Esophagus squamous epithelium (tissue), 4 donors: ENCODE data around the gene CCDC106.

Source experiments
- CTCF ChIP-seq, 6 experiments: fragments of 450-650 bp in 4 of 6; fragments of 200-600 bp in 2 of 6; sonication (generic) in 2 of 6; IDR thresholded peaks; one replicate each; pipeline ENCODE4 v1.5.1; 2016 to 2019; ENCODE audit warnings: antibody characterized with exemption in 6 of 6, mild to moderate bottlenecking in 4 of 6, moderate library complexity in 4 of 6
- POLR2A ChIP-seq, 4 donors: fragments of 450-650 bp; IDR thresholded peaks; one replicate each; pipeline ENCODE4 v1.6.1; 2017; ENCODE audit warnings: antibody characterized with exemption in 4 of 4, mild to moderate bottlenecking in 4 of 4, moderate library complexity in 3 of 4

- TF ChIP-seq CTCF (IDR thresholded peaks at IDR 0.05) (no peak), POLR2A (IDR thresholded peaks at IDR 0.05) (no peak)
These were observed 44.3 kb upstream of the CCDC106 start for GRCh38 chr19:55603581-55604292.
